AG09319 (cell line): ENCODE measurements around the gene TXN2.

Source experiments
- DNase-seq: peaks from one replicate; pipeline ENCODE4 v3.0.0-alpha.2; 2010; ENCODE audit warnings: low read depth; ENCODE audit errors: extremely low read depth
- TF ChIP-seq, protein P1 (sequence below): IDR thresholded peaks from 2 replicates; pipeline ENCODE4 v1.5.1; 2011; ENCODE audit warnings: low read depth, mild to moderate bottlenecking, inconsistent platforms, low read length, moderate library complexity

Gene TXN2

DNA sequence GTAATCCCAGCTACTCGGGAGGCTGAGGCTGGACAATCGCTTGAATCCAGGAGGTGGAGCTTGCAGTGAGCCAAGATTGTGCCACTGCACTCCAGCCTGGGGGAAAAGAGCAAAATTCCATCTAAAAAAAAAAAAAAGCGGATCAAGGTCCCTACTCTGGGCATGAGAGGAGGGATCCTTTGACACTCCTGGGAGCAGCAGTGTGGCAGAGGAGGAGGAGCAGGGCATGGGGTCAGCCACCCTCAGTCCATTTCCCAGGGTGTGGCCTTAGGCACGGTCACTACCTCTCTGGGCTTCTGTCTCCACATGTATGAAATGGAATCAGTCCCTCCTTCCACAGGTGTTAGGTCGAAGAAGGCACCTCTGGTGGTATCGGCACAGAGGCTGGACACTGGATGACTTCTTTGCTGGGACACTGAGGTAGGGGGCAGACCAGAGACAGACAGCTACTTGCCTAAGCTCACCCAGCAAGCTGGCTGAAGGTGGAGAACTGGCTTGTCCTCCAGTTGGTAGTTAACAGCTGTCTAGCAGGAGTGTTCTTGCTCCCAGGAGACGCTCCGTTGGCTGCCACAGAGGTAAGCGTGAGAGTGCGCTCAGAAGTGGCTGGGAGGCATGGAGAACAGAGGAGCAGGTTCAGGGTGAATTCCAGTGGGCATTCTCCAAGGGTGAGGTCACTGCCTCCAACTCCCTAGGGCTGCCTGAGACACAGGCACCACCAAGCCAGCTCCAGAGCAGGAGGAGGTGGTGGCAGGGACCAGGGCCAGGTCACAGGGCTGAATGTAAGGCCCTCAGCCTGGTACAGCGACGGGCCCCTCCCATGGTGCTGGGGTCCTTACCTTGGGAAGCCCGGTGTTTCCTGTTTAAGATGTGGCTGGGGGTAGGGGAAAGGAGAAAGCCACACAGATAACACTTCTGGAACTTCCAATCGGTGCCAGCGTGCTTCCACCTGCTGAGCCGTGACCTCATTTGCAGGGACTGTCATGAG, 19.5 kb downstream of the TXN2 start:
- DNase-seq = no peak
- TF ChIP-seq, protein P1, sequence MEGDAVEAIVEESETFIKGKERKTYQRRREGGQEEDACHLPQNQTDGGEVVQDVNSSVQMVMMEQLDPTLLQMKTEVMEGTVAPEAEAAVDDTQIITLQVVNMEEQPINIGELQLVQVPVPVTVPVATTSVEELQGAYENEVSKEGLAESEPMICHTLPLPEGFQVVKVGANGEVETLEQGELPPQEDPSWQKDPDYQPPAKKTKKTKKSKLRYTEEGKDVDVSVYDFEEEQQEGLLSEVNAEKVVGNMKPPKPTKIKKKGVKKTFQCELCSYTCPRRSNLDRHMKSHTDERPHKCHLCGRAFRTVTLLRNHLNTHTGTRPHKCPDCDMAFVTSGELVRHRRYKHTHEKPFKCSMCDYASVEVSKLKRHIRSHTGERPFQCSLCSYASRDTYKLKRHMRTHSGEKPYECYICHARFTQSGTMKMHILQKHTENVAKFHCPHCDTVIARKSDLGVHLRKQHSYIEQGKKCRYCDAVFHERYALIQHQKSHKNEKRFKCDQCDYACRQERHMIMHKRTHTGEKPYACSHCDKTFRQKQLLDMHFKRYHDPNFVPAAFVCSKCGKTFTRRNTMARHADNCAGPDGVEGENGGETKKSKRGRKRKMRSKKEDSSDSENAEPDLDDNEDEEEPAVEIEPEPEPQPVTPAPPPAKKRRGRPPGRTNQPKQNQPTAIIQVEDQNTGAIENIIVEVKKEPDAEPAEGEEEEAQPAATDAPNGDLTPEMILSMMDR = no peak

DNA sequence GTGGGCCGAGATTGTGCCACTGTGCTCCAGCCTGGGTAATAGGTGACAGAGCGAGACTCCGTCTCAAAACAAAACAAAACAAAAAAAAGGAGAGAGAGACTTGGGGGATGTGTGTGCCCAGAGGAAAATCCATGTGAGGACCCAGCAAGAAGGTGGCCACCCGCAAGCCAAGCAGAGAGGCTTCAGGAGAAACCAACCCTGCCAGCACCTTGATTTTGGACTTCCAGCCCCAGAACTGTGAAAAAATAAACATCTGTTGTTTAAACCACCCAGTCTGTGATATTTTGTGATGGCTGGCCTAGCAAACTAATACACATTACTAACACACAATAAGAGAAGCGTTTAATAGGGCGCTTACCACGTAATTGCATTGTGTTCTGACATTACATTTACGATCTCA, 21.2 kb downstream of the TXN2 start:
- TF ChIP-seq, protein P1 = no peak
- DNase-seq = no peak

DNA sequence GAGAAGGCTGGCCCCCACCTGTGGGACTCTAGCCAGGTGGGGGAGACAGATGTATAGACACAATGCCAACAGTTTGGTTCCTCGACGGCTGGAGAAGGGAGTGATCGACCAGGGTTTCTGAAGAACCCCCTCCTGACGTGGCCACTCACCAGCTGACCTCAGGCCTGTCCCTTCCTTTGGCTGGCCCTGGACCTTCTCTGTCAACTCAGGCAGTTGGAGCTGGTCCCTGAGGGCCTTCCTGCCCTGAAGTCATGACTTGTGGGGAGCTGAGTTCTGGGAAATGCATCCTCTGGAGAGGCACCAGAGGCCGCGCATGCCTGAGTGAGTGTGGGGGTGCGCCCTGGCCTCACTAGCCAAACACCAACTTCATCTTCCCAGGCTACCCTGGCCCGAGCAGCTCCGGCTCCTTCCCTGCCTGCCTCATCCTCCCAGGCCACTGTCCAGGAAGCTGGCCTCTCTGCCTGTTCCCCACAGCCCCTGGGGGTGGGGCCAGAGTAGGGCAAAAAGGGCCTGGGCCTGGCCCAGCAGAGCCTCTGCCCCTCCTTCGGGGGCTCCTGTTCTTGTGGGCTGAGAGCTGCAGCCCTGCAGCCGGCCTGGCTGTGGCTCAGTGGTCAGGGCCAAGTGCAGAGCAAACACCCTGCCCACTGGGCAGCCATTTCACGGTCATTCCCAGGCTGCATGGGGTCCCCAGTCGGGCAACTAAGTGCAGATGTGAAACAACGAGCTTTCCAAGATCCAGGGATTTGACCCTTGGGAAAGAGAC, 23.6 kb downstream of the TXN2 start:
- peak; percentile 27 for DNase-seq
- TF ChIP-seq, protein P1 = no peak

DNA sequence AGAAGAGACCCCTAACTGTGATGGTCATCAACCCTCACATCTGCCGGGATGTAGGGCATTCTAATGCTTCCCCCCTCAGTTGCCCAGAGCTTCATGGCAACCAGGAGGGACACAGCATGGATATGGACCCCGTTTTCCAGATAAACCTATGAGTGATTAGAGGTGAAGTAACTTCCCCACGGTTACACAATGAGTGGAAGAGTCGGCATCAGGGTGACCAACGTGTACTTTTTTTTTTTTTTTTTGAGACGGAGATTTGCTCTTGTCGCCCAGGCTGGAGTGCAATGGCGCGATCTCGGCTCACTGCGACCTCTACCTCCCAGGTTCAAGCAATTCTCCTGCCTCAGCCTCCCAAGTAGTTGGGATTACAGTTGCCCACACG, 25.0 kb downstream of the TXN2 start:
- TF ChIP-seq, protein P1 = no peak
- no peak for DNase-seq

DNA sequence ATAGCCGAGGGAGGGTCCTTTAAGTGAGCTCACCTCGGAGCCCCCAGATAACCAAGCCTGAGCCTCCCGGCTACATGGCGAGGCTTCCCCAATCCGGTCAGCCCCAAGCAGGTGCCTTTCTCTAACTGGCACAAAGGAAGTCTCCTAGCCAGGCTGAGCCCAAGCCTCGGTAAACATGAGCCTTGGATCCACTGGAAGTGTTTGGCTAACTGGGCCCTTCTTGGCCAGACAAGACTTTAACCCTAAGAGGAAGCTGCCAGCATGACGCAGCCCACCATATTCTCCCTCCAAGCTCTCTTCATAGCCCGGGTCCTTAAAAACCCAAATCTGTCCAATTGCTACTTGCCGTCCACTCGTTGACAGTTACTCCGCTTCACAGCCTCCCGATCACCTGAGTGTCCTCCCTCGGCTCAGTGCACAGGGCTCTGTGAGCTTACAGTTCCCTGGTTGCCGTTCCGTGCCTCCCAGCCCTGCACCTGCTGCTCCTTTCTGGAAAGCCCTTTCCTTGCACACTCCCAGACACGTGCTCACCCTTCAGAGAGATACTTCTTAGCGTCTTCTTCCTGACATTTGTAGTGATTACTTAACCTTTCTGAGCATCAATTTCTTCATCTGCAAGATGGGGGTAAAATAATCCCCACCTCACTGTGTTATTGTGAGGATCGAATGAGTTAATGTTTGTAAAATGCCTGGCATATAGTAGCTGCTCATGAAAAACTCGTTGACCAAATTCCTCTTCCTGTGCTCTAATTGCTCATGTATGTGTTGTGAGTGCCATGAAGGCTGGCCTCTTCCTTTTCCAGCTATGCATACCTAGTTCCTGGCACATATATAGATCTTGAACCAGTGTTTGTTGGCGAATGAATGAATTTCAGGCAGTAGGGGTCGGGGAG, 25.6 kb downstream of the TXN2 start:
- no peak for DNase-seq
- TF ChIP-seq, protein P1 = no peak

DNA sequence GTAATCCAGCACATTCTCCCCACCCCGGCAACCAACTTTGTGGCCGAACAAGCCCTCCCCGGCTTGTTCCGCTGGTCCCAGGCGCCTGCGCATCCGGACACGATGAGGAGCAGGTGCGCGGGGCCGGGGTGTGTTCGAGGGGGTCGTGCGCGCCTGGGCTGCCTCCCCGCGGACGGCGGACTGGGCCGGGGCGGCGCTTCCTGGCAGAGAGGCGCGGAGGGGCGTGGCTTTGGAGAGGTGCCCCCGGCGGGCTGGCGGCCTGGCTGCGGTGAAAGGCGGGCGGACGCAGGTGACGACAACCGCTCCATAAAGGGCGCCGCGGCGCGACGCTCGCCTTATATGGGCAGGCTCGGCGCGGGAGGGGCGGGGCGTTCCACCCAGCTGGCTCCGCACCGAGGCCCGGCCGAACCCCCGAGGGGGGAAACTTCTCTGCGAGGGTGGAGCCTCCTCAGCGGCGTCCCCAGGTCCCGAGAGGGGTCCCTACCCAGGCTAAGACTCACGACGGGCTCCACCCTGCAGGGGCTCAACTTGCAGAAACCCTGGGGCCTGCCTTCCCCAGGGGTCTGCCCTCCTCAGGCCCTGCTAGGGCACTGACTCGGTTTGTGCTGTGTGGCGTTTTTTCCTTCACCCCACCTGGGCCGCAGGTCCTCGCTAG, 26.4 kb downstream of the TXN2 start:
- TF ChIP-seq, protein P1 = no peak
- no peak for DNase-seq
